ENCODE data around the gene YLPM1.

Gene YLPM1

GRCh38 chr14:74786796-74787315 lies 23.7 kb downstream of the YLPM1 start:
- TF ChIP-seq, protein P1, sequence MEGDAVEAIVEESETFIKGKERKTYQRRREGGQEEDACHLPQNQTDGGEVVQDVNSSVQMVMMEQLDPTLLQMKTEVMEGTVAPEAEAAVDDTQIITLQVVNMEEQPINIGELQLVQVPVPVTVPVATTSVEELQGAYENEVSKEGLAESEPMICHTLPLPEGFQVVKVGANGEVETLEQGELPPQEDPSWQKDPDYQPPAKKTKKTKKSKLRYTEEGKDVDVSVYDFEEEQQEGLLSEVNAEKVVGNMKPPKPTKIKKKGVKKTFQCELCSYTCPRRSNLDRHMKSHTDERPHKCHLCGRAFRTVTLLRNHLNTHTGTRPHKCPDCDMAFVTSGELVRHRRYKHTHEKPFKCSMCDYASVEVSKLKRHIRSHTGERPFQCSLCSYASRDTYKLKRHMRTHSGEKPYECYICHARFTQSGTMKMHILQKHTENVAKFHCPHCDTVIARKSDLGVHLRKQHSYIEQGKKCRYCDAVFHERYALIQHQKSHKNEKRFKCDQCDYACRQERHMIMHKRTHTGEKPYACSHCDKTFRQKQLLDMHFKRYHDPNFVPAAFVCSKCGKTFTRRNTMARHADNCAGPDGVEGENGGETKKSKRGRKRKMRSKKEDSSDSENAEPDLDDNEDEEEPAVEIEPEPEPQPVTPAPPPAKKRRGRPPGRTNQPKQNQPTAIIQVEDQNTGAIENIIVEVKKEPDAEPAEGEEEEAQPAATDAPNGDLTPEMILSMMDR (IDR thresholded peaks at IDR 0.05; ENCODE audit: poor library complexity, severe bottlenecking), result no peak
- no peaks in the 10 kb centered on the region for H3K27me3 ChIP-seq (ENCODE audit: insufficient read depth, poor library complexity, severe bottlenecking)
- H3K9me3 ChIP-seq (ENCODE audit: severe bottlenecking), result no peaks in the 10 kb centered on the region
- H3K27ac ChIP-seq (ENCODE audit: poor library complexity, severe bottlenecking), result no peak overlapping the region
- no peak for DNase-seq (ENCODE audit: low spot score)
- no peak overlapping the region for H3K4me3 ChIP-seq (ENCODE audit: severe bottlenecking)
- no peak for ATAC-seq (ENCODE audit: low read depth)
- H3K36me3 ChIP-seq (ENCODE audit: low read depth), result peaks cover 89% of the 10 kb centered on the region
- no peaks in the 10 kb centered on the region for H3K4me1 ChIP-seq (ENCODE audit: insufficient read depth, poor library complexity, severe bottlenecking)

GRCh38 chr14:74792249-74793039 lies 29.3 kb downstream of the YLPM1 start:
- TF ChIP-seq, protein P1 (IDR thresholded peaks at IDR 0.05; ENCODE audit: poor library complexity, severe bottlenecking), result no peak
- Histone ChIP-seq H3K36me3 (ENCODE audit: low read depth) (peaks cover 64% of the 10 kb centered on the region), H3K27ac (ENCODE audit: poor library complexity, severe bottlenecking) (no peak overlapping the region), H3K4me3 (ENCODE audit: severe bottlenecking) (no peak overlapping the region), H3K4me1 (ENCODE audit: insufficient read depth, poor library complexity, severe bottlenecking) (no peaks in the 10 kb centered on the region), H3K9me3 (ENCODE audit: severe bottlenecking) (no peaks in the 10 kb centered on the region), H3K27me3 (ENCODE audit: insufficient read depth, poor library complexity, severe bottlenecking) (no peaks in the 10 kb centered on the region)
- no peak for DNase-seq (ENCODE audit: low spot score)
- no peak for ATAC-seq (ENCODE audit: low read depth)

DNA sequence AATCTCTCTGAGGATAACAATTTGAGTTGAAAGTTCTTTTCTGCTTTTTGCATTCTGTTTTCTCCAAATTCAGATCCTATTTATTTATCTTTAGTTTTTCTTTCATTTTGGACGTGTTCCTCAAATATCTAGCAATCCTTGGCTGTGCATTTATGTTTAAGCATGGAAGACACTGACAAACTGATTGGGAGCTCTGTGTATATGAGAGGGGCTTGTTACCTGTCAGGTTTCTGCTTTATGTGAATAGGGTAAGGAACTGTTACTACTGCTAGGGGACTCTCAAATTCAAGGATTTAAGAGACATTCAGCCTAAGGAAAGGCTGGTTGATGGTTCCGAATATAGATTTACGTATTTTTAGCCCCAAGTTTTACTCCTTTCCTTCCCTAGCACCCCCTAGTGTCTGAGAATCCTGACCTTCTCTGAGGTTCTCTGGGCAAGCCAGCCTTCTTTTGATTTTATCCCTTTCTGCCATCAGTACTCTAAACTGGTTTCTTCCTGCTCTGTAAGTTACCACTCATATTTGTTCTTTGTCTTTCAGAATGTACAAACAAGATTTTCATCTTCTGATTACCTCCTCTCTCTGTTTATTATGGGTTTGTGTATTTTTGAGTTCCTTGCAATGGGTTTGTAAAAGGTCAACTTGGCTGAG lies 30.5 kb downstream of the YLPM1 start:
- TF ChIP-seq, protein P1 (IDR thresholded peaks at IDR 0.05; ENCODE audit: poor library complexity, severe bottlenecking), result peak; percentile 26
- no peak overlapping the region for H3K27ac ChIP-seq (ENCODE audit: poor library complexity, severe bottlenecking)
- H3K4me3 ChIP-seq (ENCODE audit: severe bottlenecking), result no peak overlapping the region
- H3K27me3 ChIP-seq (ENCODE audit: insufficient read depth, poor library complexity, severe bottlenecking), result no peaks in the 10 kb centered on the region
- ATAC-seq (ENCODE audit: low read depth), result no peak
- no peaks in the 10 kb centered on the region for H3K9me3 ChIP-seq (ENCODE audit: severe bottlenecking)
- no peaks in the 10 kb centered on the region for H3K4me1 ChIP-seq (ENCODE audit: insufficient read depth, poor library complexity, severe bottlenecking)
- DNase-seq (ENCODE audit: low spot score), result no peak
- peaks cover 59% of the 10 kb centered on the region for H3K36me3 ChIP-seq (ENCODE audit: low read depth)

GRCh38 chr14:74794947-74795346 lies 31.8 kb downstream of the YLPM1 start:
- no peaks in the 10 kb centered on the region for H3K9me3 ChIP-seq (ENCODE audit: severe bottlenecking)
- no peak overlapping the region for H3K27ac ChIP-seq (ENCODE audit: poor library complexity, severe bottlenecking)
- TF ChIP-seq, protein P1 (IDR thresholded peaks at IDR 0.05; ENCODE audit: poor library complexity, severe bottlenecking), result no peak
- peaks cover 61% of the 10 kb centered on the region for H3K36me3 ChIP-seq (ENCODE audit: low read depth)
- H3K4me3 ChIP-seq (ENCODE audit: severe bottlenecking), result no peak overlapping the region
- H3K27me3 ChIP-seq (ENCODE audit: insufficient read depth, poor library complexity, severe bottlenecking), result no peaks in the 10 kb centered on the region
- no peak for ATAC-seq (ENCODE audit: low read depth)
- no peak for DNase-seq (ENCODE audit: low spot score)
- no peaks in the 10 kb centered on the region for H3K4me1 ChIP-seq (ENCODE audit: insufficient read depth, poor library complexity, severe bottlenecking)

Measured in RWPE2 (cell line).